Dermis blood vessel endothelial cell (primary cell): ENCODE measurements around the gene SYT3. TPM values are rescaled to one million over a fixed set of nuclear protein-coding genes. Genes with fewer than 3 reads are reported as not detected.

Source experiments
- DNase-seq: peaks from one replicate; pipeline ENCODE4 v3.0.0; 2010
- total RNA-seq: library from RNA; depleted of rRNA; stranded (reverse); fragments of >200 nt; gene quantifications from 2 replicates; pipeline ENCODE4 v1.2.3, GENCODE V29; 2014

The SYT3 gene
- total RNA-seq, 1 donor from 2014 or later, result under 0.01 TPM

GRCh38 chr19:50661766-50662650 is 22.3 kb upstream of the SYT3 start:
- no peak for DNase-seq

GRCh38 chr19:50661023-50661422 is 21.3 kb upstream of the SYT3 start:
- DNase-seq, result no peak

GRCh38 chr19:50660088-50660366 is 20.3 kb upstream of the SYT3 start:
- DNase-seq, result no peak

GRCh38 chr19:50659318-50660087 is 19.8 kb upstream of the SYT3 start:
- no peak for DNase-seq

- peak; percentile 92 for DNase-seq
These were observed 19.0 kb upstream of the SYT3 start for GRCh38 chr19:50658441-50659317.

GRCh38 chr19:50657712-50658440 is 18.2 kb upstream of the SYT3 start:
- DNase-seq, result peak; percentile 100

GRCh38 chr19:50657222-50657669 is 17.6 kb upstream of the SYT3 start:
- no peak for DNase-seq

GRCh38 chr19:50654882-50655281 is 15.2 kb upstream of the SYT3 start:
- DNase-seq, result no peak

- no peak for DNase-seq
These were observed 13.0 kb upstream of the SYT3 start for GRCh38 chr19:50652722-50653121.

- DNase-seq, result no peak
These were observed 11.5 kb upstream of the SYT3 start for GRCh38 chr19:50651174-50651573.

- DNase-seq, result peak; percentile 51
These were observed 10.0 kb upstream of the SYT3 start, which contains the start of gene C19orf81 for GRCh38 chr19:50649433-50650391. Gene C19orf81, plus strand, starts transcription at chr19:50649445. Its CDS starts 0 bp downstream, at chr19:50649445.

GRCh38 chr19:50648659-50649058 is 9.0 kb upstream of the SYT3 start:
- DNase-seq, result no peak

- no peak for DNase-seq
These were observed 8.4 kb upstream of the SYT3 start for GRCh38 chr19:50647879-50648615.

GRCh38 chr19:50646074-50646807 is 6.6 kb upstream of the SYT3 start:
- DNase-seq, result peak; percentile 34

- DNase-seq, result no peak
These were observed 5.4 kb upstream of the SYT3 start for GRCh38 chr19:50645107-50645506.

GRCh38 chr19:50644315-50644915 is 4.7 kb upstream of the SYT3 start:
- no peak for DNase-seq

GRCh38 chr19:50640368-50640767 is 687 bp upstream of the SYT3 start:
- no peak for DNase-seq

- DNase-seq, result no peak
These were observed 1.1 kb downstream of the SYT3 start for GRCh38 chr19:50638600-50638999.
